GF-D8 (cell line): ENCODE results near the gene ZDHHC17.

Source experiments
- DNase-seq: peaks from one replicate; lab custom pipeline; 2025; lab: John Stamatoyannopoulos, UW

Gene ZDHHC17

GRCh38 chr12:76830436-76830835 lies 66.5 kb downstream of the ZDHHC17 start:
- DNase-seq = no peak

GRCh38 chr12:76836633-76837032 lies 72.7 kb downstream of the ZDHHC17 start:
- DNase-seq = no peak

DNA sequence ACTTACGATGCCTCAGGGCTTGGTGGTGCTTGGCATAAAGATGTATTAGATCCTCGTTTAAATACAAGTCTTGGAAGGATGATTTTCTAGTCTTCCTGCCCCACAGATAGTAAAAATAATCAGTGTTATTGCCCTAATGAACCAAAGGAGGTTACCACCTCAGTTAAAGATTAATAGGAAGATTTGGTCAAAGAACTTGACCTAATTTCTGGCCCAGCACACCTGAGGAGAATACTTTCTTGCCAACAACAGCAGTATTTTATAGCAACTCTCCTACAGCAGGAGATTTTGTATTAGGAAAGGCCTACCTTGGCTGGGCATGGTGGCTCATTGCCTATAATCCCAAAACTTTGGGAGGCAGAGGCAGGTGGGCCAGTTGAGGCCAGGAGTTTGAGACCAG lies 83.3 kb downstream of the ZDHHC17 start:
- DNase-seq = no peak

- DNase-seq = no peak
These were observed 84.2 kb downstream of the ZDHHC17 start for GRCh38 chr12:76848132-76848531.

DNA sequence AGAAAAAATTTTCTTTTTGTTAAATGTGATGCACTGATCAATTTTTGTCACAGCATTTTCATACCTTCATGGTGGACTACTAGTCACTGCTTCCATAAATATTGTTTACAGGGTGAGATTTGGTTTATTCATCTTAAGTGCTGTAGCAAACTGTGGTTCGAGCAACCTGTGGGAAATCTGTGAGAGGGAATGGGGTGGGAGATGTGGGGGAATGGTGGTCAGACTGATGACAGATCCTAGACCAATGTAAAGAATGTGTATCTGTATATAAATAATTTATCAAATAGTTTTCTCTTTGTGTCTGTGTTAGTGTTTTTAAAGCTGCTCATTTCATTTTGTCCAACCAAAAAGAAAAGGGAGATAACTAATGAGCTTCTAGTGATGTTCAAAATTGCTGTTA lies 88.2 kb downstream of the ZDHHC17 start:
- no peak for DNase-seq

- no peak for DNase-seq
These were observed 91.4 kb downstream of the ZDHHC17 start for GRCh38 chr12:76855271-76855670.

DNA sequence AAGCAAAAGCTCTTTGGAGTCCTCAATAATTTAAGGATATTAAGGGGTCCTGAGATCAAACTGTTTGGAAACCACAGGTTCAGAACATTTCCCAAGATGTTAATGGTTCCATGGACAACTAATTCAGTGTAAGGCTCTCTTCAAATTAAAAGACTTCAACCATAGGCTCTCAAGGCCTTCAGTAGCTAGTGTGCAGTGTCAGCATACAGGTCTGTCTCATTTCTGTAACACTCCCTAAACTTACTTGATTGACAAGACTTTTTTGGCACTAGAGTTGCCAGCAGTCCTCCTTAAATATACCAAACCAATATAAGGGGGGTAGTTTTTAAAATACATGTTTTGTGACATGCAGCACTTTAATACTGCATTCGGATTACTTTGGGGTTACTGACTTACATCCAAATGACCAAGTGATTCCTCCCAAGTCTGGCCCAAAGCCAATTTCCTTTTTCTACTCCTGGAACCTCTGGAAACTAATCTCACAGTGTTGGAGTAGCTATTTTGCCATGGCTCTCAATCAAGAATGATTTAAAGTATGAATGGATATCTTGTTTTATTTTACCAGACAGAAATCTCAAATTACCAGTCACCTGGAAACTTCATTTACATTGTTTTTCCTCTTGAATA lies 92.2 kb downstream of the ZDHHC17 start:
- DNase-seq = no peak

DNA sequence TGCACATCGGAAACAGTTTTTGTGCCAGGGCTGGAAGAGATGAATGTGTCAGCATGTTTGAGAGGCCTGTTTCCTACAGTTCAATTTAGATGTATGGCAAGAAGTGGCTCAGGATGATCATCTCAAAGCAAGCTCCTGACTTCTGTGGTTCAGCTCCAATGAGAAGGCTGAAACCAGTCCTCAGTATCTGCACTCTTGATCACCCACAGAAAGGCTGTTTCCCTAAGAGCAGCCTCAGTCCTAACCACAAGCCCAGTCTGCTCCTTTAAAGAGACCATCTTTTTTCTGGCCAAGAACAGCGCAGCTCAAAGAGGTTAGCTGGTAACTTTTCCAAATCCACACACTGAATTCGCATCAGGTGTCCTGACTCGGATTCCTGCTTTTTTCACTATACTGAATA lies 95.7 kb downstream of the ZDHHC17 start:
- no peak for DNase-seq

DNA sequence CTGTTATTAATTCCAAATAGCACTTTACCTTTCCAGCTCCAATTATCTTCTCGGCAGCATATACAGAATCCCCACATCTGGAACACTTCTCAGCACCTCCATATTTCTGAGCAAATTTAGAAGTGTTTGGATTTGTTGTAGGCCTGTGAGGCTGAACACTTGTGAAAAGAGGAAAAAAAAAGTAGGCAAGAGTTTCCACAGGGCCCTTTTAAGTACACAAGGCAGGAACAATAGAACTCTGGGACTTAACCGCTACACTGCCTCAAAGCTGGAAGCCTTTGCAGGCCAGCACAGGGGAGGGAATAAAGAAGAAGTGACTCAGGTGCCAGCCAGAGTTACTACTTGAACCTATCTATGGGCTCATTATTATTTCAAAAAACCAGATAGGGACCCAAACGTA lies 96.3 kb downstream of the ZDHHC17 start:
- no peak for DNase-seq

GRCh38 chr12:76863005-76863670 lies 99.2 kb downstream of the ZDHHC17 start:
- DNase-seq = no peak

GRCh38 chr12:76863837-76864236 lies 99.9 kb downstream of the ZDHHC17 start:
- DNase-seq = no peak

DNA sequence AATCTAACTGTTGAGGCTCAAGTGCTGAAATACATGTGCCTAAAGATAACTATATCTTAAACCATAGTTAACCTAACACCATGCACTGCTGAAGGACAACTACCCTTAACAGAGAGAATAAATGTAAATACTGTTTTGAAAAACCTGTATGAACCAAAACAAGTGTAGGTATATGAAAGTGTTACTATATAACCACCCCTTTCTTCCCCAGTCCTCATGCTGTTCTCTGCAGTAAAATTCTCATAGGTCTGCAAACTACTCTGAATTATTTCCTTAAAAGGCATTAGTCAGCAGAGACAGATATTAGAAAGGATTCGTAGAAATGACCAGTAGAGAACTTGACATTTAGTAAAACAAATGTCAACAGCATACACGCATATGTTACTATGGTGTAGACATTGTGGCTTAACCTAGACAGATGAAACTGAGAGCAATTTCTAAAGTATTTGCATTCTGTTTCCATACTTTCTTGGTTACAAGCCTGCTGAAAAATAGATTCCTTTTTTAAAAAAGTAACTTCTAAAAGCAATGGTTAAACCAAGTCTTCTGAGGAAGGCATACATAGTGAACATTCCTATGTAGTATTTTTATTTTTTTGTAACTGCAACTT lies 101.0 kb downstream of the ZDHHC17 start:
- no peak for DNase-seq

DNA sequence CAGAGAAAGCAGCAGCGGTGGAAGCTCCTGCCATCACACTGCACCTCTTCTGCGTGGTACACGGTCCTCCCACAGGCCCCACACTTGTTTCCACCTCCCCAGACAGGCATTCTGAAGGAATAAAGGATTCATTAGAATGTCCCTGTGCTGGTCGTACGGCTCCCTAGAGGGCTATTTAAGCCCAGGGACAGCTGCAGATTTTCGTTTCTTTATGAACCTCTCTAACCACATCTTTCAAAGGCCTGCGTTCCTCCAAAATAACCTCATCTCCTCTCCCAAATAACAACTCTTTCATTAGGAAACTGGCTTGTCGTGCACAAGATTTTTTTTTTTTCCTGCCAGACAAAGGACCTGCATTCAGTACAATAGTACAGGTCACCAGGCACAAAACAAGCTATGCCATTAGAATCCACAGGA lies 102.2 kb downstream of the ZDHHC17 start:
- no peak for DNase-seq

- no peak for DNase-seq
These were observed 102.8 kb downstream of the ZDHHC17 start for GRCh38 chr12:76866726-76867125.

GRCh38 chr12:76871082-76871481 lies 107.2 kb downstream of the ZDHHC17 start:
- DNase-seq = no peak

DNA sequence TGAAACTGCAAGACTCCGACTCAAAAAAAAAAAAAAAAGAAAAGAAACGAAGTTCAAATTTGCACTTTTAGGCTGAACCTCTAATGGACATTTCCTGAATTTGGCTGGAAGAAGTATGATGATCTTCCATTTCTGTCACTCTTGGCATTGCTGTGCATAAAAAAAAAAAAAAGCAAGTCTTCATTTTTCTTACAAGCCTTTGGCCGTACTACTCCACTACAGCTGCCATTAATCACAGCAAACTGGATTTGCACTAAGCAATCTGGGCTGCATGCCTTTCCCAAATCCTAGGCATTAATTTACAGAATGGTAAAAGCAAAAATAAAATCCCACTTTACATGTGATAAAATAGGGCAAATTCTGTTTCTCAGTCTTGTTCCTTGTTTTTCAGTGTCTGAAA lies 107.8 kb downstream of the ZDHHC17 start:
- no peak for DNase-seq

- no peak for DNase-seq
These were observed 108.5 kb downstream of the ZDHHC17 start for GRCh38 chr12:76872415-76872814.

DNA sequence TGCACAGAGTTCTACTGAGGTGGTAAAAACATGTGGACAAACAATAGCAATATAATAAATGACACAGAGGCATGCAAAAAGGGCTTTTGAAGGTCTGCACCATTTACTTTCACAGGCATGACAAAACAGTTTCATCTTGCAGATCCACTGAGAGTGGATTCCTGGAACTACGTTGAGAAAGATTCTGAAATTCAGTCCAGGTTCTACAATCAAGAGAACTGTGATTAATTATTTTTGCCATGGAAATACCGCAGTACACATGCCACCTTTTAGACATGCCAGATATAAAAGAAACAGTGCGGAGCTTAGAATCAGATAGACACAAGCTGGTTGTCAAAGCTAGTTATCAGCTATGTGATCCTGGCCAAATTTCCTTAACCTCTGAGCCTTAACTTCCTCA lies 110.1 kb downstream of the ZDHHC17 start:
- DNase-seq = no peak

DNA sequence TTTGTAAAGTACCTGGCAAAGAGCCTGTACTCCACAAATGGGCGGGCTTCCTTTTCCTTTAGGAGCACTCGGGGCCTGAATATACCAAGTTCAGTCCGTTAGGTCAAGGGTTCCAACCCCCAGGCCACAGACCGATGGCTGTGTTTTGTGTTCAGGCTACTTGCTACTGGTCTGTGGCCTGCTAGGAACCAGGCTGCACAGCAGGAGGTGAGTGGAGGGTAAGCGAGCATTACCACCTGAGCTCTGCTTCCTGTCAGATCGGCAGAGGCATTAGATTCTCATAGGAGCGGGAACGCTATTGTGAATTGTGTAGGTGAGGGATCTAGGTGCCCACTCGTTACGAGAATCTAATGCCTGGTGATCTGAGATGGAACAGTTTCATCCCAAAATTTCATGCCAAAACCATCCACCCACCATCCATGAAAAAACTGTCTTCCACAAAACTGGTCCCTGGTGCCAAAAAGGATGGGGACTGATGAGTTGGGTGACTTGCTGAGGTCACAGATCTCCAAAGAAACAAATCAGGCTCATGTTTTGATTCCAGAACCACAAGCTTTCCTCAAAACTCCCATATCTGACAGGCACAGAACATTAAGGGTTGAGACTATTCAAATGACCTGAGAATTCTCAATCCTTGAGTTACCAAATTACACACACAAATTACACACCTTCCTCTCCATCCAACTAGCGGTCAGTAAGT lies 110.7 kb downstream of the ZDHHC17 start:
- no peak for DNase-seq

- no peak for DNase-seq
These were observed 112.8 kb downstream of the ZDHHC17 start for GRCh38 chr12:76876696-76877229.

GRCh38 chr12:76878099-76878898 lies 114.4 kb downstream of the ZDHHC17 start:
- no peak for DNase-seq
